Pons (tissue), 1 donor: Measurements from ENCODE around the gene ATP2C1.

Experiments
- DNase-seq: peaks from one replicate; pipeline ENCODE4 v3.0.0-alpha.2; 2016; ENCODE audit warnings: low spot score

The ATP2C1 gene

GRCh38 chr3:131047582-131047981 lies 153.7 kb downstream of the ATP2C1 start:
- no peak for DNase-seq

GRCh38 chr3:131048030-131048429 lies 154.1 kb downstream of the ATP2C1 start:
- DNase-seq: no peak

GRCh38 chr3:131050001-131050400 lies 156.1 kb downstream of the ATP2C1 start:
- DNase-seq: no peak

- peak; percentile 42 for DNase-seq
Observed at GRCh38 chr3:131053043-131053859, 159.4 kb downstream of the ATP2C1 start.
